NOMO-1 treated with dmso at 0.1 percent for 144 hours (cell line): ENCODE measurements around the gene ARHGAP31.
"Not testable (repeated sequence)": the region's sequence is repeated elsewhere in the genome, so short reads cannot be mapped to it uniquely, and the experiment has no call there.

Experiments used
- DNase-seq: peaks from one replicate; lab custom pipeline; 2025; ENCODE audit not compliant: unreplicated experiment; lab: John Stamatoyannopoulos, UW

The ARHGAP31 gene

GRCh38 chr3:119351581-119351980 is 57.4 kb downstream of the ARHGAP31 start:
- no peak for DNase-seq

GRCh38 chr3:119352034-119352609 is 57.9 kb downstream of the ARHGAP31 start:
- DNase-seq, result peak; percentile 77

DNA sequence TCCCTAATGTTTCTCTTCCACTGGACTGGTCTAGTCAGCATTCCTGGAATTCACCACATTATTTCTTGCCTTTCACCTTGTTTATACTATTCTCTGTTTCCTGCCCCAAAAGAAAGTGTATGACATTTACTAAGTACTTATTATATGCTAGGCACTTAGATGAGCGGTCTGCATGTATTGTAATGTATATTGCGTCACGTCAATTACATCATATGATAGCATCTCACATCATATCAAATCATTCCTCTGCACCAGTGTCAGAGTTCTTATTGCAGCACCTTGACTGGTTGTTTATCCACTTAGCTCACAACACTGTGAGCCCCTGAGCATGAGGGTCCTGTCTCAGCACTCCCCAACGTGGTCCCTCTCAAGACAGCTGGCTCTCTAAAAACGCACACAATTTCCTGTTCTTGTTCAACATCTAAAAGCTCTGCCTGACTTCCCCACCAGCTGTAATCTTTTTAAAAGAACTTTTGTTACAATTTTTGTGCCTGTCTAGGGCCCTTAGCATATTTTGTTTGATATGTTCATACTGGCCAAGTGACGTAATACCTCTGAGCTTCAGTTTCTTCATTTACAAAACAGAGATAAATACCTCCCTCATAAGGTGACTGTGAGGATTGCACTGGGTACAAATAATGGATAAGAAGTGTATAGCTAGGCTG is 58.8 kb downstream of the ARHGAP31 start:
- peak; percentile 10 for DNase-seq

- DNase-seq, result not testable (repeated sequence)
Observed at GRCh38 chr3:119355608-119356007, 61.4 kb downstream of the ARHGAP31 start.

DNA sequence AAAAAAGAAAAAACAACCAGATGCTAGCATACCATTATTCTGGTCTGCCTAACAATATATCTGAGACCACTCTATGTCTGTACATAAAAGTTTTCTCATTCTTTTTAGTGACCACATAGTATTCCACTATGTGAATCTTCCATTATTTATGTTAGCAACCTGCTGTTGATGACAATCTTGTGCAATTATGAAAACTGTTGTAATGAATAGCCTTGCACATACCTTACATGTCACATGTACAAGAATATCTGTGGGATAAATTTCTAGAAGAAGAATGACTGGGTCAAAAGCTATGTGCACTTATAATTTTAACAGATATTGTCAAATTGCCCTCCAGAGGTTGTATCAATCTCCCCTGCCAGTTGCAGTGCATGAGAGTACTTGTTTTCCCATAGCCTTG is 62.5 kb downstream of the ARHGAP31 start:
- DNase-seq, result no peak

- no peak for DNase-seq
Observed at GRCh38 chr3:119357190-119357589, 63.0 kb downstream of the ARHGAP31 start.

- peak; percentile 2 for DNase-seq
Observed at GRCh38 chr3:119359476-119360326, 65.5 kb downstream of the ARHGAP31 start.

GRCh38 chr3:119360736-119361462 is 66.7 kb downstream of the ARHGAP31 start:
- no peak for DNase-seq

GRCh38 chr3:119362010-119362409 is 67.8 kb downstream of the ARHGAP31 start:
- no peak for DNase-seq

DNA sequence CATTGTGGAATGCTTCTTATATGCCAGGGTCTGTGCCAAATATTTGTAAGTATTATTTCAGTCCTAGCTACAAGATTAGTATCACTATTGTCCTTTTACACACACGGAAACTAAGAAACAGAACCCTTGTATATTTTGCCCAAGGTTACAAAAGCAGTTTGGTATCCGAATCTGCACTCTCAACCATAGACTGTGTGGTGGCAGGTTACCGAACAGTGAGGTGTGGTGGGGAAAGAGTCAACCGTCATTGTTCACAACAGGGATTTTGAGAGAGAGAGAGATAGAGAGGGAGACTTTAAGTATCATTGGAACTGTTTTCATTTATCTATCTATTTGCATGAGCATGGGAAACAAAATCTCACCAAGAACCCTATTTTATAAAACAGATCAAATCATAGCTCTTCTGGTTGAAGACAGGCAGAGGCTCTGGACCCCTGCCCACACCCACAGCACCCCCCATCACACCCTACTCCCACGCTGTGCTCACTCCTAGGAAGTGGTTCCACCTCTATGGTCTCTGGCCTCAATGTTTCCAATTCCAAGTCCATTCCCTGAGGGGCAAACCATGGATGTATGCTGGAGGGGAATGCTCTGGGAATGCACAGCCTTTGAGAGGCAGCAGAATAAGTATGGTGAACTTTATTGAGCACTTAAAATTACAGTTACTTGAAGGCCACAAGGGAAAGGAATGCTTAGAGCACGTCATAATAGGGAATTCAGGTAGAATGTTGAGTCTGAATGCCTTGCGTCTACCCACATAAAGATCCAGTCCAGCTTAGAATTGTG is 69.0 kb downstream of the ARHGAP31 start:
- no peak for DNase-seq

GRCh38 chr3:119364401-119364800 is 70.2 kb downstream of the ARHGAP31 start:
- no peak for DNase-seq

DNA sequence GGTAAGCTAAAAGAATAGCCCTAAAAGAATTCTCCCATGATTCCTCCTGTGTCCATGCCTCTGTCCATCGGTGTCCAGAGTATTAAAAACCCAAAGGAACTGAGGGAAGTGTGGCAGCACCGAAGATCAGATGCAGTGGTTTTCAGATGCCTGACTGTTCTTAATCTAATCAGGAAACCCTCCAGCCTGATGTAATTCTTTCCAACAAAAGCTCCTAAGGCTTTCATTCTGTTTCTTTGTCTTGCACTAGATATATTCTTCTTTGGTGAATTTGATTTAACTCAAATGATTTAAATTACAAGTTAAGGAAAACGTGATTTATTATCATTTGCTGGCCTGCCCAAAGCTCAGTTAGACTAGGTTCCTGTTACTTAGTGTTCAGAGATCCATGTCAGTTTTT is 71.2 kb downstream of the ARHGAP31 start:
- no peak for DNase-seq

- no peak for DNase-seq
Observed at GRCh38 chr3:119367000-119367399, 72.8 kb downstream of the ARHGAP31 start.

DNA sequence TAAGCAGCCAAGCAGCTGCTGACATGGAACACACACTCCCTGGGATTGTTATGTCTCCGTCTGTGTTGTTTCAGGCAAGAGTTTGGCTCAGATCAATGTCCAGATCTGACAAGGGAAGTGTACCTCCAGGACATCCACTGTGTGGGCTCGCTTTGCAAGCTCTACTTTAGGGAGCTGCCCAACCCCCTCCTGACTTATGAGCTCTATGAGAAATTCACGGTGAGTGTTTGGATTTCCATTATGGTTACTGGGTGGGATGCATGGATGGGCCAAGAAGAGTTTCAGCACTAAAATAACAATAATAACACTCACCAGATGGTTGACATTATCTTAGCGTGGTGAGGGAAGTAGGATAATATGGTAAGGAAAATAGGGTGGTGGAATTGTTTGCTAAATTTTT is 74.1 kb downstream of the ARHGAP31 start:
- no peak for DNase-seq

GRCh38 chr3:119371786-119372185 is 77.6 kb downstream of the ARHGAP31 start:
- not testable (repeated sequence) for DNase-seq

DNA sequence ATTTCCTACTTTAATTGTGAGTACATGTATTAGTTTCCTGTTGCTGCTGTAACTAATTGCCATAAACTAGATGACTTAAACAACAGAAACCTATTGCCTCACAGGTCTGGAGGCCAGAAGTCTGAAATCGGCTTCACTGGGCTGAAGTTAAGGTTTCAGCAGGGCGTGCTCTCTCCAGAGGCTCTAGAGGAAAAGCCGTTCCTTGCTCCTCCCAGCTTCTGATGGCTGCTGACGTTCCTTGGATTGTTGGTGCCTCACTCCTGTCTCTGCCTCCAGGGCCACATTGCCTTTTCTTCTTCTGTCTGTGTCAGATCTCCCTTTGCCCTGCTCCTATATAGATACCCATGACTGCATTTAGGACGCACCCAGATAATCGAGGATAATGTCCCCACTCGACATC is 80.9 kb downstream of the ARHGAP31 start:
- DNase-seq, result no peak

DNA sequence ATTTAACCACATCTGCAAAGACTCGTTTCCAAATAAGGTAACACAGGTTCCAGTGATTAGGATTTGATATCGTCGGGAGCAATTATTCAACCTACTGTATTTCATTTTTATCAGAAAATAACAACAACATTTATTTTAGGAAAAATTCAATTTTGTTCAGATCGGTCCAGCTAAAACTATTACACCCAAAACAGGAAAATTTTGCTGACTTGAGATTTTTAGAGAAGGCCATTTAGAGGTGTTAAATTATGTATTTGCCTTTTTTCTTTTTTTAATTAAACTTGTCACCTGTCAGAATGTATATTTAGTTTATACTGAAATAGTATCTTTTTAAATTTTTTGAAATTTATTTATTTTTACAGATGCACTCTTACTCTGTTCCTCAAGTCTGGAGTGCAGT is 81.3 kb downstream of the ARHGAP31 start:
- no peak for DNase-seq

- no peak for DNase-seq
Observed at GRCh38 chr3:119376758-119377157, 82.6 kb downstream of the ARHGAP31 start.

DNA sequence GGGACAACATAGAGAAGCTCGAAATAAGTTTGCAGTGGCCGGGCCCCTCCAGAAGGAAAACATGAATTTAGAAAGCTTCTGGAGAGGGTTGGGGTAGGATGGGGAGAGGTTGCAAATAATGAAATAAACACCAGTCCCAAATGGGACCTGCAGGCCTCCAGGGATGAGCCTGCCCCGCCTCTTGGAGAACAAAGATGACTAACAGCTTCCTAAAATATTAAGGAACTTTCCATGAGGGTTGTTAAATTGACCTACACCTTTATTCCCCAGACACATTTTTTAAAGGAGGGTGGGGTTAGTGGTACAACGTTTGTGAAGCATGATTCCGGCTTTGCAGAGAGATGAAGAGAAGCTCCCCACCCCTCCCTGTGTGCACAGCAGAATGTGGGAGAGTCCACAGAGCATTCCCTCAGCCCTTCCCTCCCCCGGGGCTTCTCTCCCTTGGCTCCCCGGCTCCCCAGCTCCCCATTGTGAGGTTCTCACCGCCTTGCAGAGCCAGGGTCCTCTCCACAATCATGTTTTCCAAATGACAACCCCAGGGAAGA is 84.1 kb downstream of the ARHGAP31 start:
- DNase-seq, result no peak

DNA sequence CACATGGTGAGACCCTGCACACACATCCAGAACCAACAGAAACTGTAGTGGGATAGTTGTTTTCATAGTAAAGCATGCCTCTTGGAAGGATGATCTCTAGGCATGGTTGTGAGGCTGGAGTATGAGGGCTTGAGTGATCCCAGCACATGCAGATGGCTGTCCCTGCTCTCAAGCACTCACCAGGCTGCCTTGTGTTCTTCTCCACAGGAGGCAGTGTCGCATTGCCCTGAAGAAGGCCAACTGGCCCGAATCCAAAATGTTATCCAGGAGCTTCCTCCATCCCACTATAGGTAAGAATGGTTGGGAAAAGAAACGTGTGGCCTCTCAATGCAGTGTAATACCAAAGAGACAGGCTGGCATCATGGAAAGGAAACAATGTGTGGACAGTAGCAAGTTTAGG is 86.5 kb downstream of the ARHGAP31 start:
- no peak for DNase-seq
